K562 (cell line): ENCODE results near the gene CDC45. TPM values are rescaled to one million over a fixed set of nuclear protein-coding genes. Genes with fewer than 3 reads are reported as not detected.

Experiments
- BMI1 ChIP-seq: fragments of 150-350 bp; IDR thresholded peaks from 2 replicates; pipeline ENCODE4 v1.6.1; 2014; ENCODE audit warnings: low read length
- HDAC1 ChIP-seq, 2 experiments: fragments of 450-650 bp; IDR thresholded peaks; 2 replicates each; pipeline ENCODE4 v1.6.1; 2016 to 2017; ENCODE audit warnings: inconsistent platforms in 1 of 2, mild to moderate bottlenecking in 1 of 2, moderate library complexity in 1 of 2
- NFE2 ChIP-seq: IDR thresholded peaks from 2 replicates; pipeline ENCODE4 v1.6.1; 2014; ENCODE audit warnings: antibody characterized with exemption, low read depth
- PHF21A ChIP-seq: fragments of 450-650 bp; IDR thresholded peaks from 2 replicates; pipeline ENCODE4 v1.6.1; 2017; ENCODE audit warnings: low read depth, borderline replicate concordance
- ZFP36 ChIP-seq: fragments of 150-350 bp; IDR thresholded peaks from 2 replicates; pipeline ENCODE4 v1.6.1; 2018; ENCODE audit warnings: low read length, low read depth; ENCODE audit not compliant: partially characterized antibody
- polyA plus RNA-seq, 8 experiments: library from polyadenylated mRNA; depleted of rRNA in 4 of 8; stranded (reverse) in 5 of 8; unstranded in 3 of 8; fragments of >200 nt; fragmentation: Nextera tagmentation in 2 of 8; fragmentation: Illumina TruSeq in 1 of 8; extraction: Ambion mirVana in 2 of 8; extraction: Trizol in 1 of 8; gene quantifications; 2 replicates each; pipeline versions ENCODE4 v1.2.1 to v1.2.3, GENCODE V29; 2011 to 2014; ENCODE audit warnings: inconsistent platforms in 1 of 8, missing spikeins in 1 of 8
- total RNA-seq, 7 experiments: library from RNA; depleted of rRNA in 6 of 7; stranded (reverse); fragments of >200 nt in 6 of 7; fragmentation: Illumina TruSeq in 2 of 7; extraction: Trizol in 2 of 7; gene quantifications; 2 replicates each; pipeline versions ENCODE4 v1.2.1 to v1.2.3, GENCODE V29; 2011 to 2021; ENCODE audit warnings: low replicate concordance in 1 of 7
- TF ChIP-seq, protein P1 (sequence below): fragments of 250-450 bp; sonication (Bioruptor Pico); IDR thresholded peaks from 2 replicates; pipeline ENCODE4 v1.4.0; 2020; ENCODE audit warnings: mild to moderate bottlenecking, moderate library complexity, borderline replicate concordance
- TF ChIP-seq, protein P2 (sequence below), 2 experiments: fragments of 450-650 bp; IDR thresholded peaks; 2 replicates each; pipeline ENCODE4 v1.6.1; 2016; ENCODE audit warnings: mild to moderate bottlenecking in 2 of 2, borderline replicate concordance in 1 of 2, low read depth in 1 of 2, moderate library complexity in 1 of 2
- TF ChIP-seq, protein P3 (sequence below): fragments of 250-450 bp; sonication (Bioruptor Pico); IDR thresholded peaks from 2 replicates; pipeline ENCODE4 v1.4.0; 2020; ENCODE audit warnings: mild to moderate bottlenecking, moderate library complexity

Gene CDC45
- total and polyA plus RNA-seq, 9 of the 15 experiments (the other 6 are each of a cell fraction or from before 2014, with no cell fraction given): 251 to 580 (median 410) TPM

DNA sequence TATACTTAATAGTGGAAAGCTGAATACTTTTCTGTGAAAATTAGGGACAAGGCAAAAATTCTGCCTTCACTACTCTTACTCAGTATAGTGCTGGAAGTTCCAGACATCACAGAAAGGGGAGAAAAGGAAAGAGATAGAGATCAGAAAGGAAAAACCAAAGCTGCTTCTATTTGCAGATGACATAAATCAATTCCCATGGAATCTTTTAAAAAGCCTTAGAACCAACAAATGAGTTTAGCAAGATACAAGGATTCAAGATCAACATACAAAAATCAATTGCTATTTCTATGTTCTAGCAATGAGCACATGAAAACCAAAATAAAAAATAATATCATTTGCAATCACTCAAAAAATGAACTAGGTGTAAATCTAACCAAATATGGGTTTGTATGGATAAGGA, 60.7 kb downstream of the CDC45 start (continued):
- TF ChIP-seq, protein P1, sequence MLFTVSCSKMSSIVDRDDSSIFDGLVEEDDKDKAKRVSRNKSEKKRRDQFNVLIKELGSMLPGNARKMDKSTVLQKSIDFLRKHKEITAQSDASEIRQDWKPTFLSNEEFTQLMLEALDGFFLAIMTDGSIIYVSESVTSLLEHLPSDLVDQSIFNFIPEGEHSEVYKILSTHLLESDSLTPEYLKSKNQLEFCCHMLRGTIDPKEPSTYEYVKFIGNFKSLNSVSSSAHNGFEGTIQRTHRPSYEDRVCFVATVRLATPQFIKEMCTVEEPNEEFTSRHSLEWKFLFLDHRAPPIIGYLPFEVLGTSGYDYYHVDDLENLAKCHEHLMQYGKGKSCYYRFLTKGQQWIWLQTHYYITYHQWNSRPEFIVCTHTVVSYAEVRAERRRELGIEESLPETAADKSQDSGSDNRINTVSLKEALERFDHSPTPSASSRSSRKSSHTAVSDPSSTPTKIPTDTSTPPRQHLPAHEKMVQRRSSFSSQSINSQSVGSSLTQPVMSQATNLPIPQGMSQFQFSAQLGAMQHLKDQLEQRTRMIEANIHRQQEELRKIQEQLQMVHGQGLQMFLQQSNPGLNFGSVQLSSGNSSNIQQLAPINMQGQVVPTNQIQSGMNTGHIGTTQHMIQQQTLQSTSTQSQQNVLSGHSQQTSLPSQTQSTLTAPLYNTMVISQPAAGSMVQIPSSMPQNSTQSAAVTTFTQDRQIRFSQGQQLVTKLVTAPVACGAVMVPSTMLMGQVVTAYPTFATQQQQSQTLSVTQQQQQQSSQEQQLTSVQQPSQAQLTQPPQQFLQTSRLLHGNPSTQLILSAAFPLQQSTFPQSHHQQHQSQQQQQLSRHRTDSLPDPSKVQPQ (CRISPR knock-in tag): no peak
- peak; percentile 45; the same call in 1 of the 2 replicates for TF ChIP-seq BMI1
- TF ChIP-seq, protein P2, sequence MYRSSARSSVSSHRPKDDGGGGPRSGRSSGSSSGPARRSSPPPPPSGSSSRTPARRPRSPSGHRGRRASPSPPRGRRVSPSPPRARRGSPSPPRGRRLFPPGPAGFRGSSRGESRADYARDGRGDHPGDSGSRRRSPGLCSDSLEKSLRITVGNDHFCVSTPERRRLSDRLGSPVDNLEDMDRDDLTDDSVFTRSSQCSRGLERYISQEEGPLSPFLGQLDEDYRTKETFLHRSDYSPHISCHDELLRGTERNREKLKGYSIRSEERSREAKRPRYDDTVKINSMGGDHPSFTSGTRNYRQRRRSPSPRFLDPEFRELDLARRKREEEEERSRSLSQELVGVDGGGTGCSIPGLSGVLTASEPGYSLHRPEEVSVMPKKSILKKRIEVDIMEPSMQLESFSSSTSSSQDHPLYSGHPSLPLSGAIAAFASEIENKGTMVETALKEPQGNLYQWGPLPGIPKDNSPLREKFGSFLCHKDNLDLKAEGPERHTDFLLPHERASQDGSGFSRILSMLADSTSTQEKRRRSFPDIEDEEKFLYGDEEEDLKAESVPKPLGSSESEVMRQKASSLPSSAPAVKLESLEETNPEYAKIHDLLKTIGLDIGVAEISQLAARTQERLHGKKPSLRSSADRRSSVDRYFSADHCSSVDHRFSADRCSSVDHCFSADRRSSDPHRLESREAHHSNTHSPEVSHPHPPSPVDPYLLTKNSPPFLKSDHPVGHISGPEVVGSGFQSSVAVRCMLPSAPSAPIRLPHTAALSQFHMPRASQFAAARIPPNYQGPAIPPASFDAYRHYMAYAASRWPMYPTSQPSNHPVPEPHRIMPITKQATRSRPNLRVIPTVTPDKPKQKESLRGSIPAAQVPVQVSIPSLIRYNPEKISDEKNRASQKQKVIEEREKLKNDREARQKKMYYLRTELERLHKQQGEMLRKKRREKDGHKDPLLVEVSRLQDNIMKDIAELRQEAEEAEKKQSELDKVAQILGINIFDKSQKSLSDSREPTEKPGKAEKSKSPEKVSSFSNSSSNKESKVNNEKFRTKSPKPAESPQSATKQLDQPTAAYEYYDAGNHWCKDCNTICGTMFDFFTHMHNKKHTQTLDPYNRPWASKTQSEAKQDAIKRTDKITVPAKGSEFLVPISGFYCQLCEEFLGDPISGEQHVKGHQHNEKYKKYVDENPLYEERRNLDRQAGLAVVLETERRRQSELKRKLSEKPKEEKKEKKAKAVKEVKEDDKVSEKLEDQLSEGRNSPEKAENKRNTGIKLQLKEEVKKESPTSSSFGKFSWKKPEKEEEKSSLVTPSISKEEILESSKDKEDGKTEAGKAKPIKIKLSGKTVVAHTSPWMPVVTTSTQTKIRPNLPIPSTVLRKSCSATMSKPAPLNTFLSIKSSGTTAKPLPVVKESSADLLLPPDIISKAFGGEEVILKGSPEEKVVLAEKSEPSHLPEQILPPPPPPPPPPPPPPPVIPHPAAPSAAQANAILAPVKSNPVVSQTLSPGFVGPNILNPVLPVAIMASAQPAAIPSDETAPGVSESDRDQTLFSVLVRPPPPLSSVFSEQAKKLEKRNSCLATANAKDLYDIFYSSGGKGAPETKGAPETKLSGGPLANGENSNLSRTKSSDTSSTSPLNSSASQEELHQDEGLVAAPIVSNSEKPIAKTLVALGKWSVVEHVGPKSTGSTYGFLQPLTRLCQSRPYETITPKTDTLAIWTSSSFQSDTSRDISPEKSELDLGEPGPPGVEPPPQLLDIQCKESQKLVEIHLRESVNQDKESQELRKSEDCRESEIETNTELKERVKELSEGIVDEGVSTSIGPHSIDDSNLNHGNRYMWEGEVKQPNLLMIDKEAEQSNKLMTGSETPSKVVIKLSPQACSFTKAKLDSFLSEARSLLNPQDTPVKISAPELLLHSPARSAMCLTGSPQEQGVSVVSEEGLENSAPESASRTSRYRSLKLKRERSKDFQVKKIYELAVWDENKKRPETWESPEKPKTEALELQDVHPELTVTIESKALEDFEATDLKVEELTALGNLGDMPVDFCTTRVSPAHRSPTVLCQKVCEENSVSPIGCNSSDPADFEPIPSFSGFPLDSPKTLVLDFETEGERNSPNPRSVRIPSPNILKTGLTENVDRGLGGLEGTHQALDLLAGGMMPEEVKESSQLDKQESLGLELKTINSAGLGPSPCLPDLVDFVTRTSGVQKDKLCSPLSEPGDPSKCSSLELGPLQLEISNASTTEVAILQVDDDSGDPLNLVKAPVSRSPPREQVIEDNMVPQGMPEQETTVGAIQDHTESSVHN (IDR thresholded peaks at IDR 0.05; ENCODE audit: borderline replicate concordance in 1 of 2, low read depth in 1 of 2): 0 out of 4 replicates have a peak, but pooled peaks of 1 of the 2 experiments have one; percentile 62
- no peak for TF ChIP-seq HDAC1 (IDR thresholded peaks at IDR 0.05)
- peak; percentile 22 for TF ChIP-seq ZFP36
- TF ChIP-seq, protein P3, sequence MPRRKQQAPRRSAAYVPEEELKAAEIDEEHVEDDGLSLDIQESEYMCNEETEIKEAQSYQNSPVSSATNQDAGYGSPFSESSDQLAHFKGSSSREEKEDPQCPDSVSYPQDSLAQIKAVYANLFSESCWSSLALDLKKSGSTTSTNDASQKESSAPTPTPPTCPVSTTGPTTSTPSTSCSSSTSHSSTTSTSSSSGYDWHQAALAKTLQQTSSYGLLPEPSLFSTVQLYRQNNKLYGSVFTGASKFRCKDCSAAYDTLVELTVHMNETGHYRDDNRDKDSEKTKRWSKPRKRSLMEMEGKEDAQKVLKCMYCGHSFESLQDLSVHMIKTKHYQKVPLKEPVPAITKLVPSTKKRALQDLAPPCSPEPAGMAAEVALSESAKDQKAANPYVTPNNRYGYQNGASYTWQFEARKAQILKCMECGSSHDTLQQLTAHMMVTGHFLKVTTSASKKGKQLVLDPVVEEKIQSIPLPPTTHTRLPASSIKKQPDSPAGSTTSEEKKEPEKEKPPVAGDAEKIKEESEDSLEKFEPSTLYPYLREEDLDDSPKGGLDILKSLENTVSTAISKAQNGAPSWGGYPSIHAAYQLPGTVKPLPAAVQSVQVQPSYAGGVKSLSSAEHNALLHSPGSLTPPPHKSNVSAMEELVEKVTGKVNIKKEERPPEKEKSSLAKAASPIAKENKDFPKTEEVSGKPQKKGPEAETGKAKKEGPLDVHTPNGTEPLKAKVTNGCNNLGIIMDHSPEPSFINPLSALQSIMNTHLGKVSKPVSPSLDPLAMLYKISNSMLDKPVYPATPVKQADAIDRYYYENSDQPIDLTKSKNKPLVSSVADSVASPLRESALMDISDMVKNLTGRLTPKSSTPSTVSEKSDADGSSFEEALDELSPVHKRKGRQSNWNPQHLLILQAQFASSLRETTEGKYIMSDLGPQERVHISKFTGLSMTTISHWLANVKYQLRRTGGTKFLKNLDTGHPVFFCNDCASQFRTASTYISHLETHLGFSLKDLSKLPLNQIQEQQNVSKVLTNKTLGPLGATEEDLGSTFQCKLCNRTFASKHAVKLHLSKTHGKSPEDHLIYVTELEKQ (CRISPR knock-in tag): no peak
- TF ChIP-seq NFE2: no peak
- TF ChIP-seq PHF21A: no peak
